LNCaP clone FGC (cell line): ENCODE data around the gene NFIA.

Experiments
- DNase-seq: peaks from one replicate; pipeline ENCODE4 v3.0.0-alpha.2; 2011; ENCODE audit warnings: low read depth
- H3K4me3 ChIP-seq: 2 replicates; pipeline ENCODE4 v1.5.1; 2011; ENCODE audit warnings: mild to moderate bottlenecking, low read depth, low read length, control low read depth
- CTCF ChIP-seq: IDR thresholded peaks from 2 replicates; pipeline ENCODE4 v1.5.1; 2012; ENCODE audit warnings: mild to moderate bottlenecking; ENCODE audit not compliant: control insufficient read depth, insufficient read depth; ENCODE audit errors: extremely low read depth

Gene NFIA

GRCh38 chr1:61250933-61251332 lies 168.6 kb downstream of the NFIA start:
- no peak for TF ChIP-seq CTCF
- no peak for DNase-seq
- H3K4me3 ChIP-seq: no peak overlapping the region

GRCh38 chr1:61253059-61253735 lies 170.8 kb downstream of the NFIA start:
- H3K4me3 ChIP-seq: no peak overlapping the region
- peak; percentile 83 for DNase-seq
- TF ChIP-seq CTCF: no peak

GRCh38 chr1:61253912-61254633 lies 171.7 kb downstream of the NFIA start:
- no peak for DNase-seq
- H3K4me3 ChIP-seq: no peak overlapping the region
- no peak for TF ChIP-seq CTCF

GRCh38 chr1:61254634-61255357 lies 172.4 kb downstream of the NFIA start:
- DNase-seq: no peak
- no peak for TF ChIP-seq CTCF
- H3K4me3 ChIP-seq: peak overlapping the region; percentile 17; the same call in 1 of the 2 replicates

GRCh38 chr1:61255358-61255703 lies 173.0 kb downstream of the NFIA start:
- no peak overlapping the region for H3K4me3 ChIP-seq
- no peak for DNase-seq
- TF ChIP-seq CTCF: no peak

GRCh38 chr1:61259379-61260148 lies 177.2 kb downstream of the NFIA start:
- no peak overlapping the region for H3K4me3 ChIP-seq
- no peak for TF ChIP-seq CTCF
- no peak for DNase-seq
